HEK293 (cell line): ENCODE measurements around the gene SCAANT1.

ENCODE experiments used
- CTCF ChIA-PET: fragments of 350-600 bp; formaldehyde crosslinking; extraction: SDS; loops from one replicate; lab custom pipeline; 2021; ENCODE audit warnings: antibody characterized with exemption; lab: Yijun Ruan, JAX
- POLR2A ChIA-PET: fragments of 300-600 bp; formaldehyde crosslinking; extraction: SDS; loops from one replicate; lab custom pipeline; 2020; ENCODE audit warnings: antibody characterized with exemption, inconsistent platforms; lab: Yijun Ruan, JAX
- H3K27ac ChIP-seq: fragments of 200-500 bp; sonication (Bioruptor generic); 2 replicates; pipeline ENCODE4 v1.5.1; 2014; ENCODE audit warnings: low read depth, low read length, control low read depth, inconsistent platforms; ENCODE audit errors: extremely low read depth
- H3K36me3 ChIP-seq, 2 experiments: fragments of 200-500 bp in 1 of 2; sonication (Bioruptor generic) in 1 of 2; 1 replicate in 1 of 2; 2 replicates in 1 of 2; pipeline ENCODE4 v1.5.1; 2014 to 2017; ENCODE audit warnings: inconsistent platforms in 2 of 2, low read length in 2 of 2; ENCODE audit not compliant: control insufficient read depth in 2 of 2, insufficient read depth in 1 of 2
- H3K4me1 ChIP-seq: fragments of 200-500 bp; sonication (Bioruptor generic); 2 replicates; pipeline ENCODE4 v1.5.1; 2014; ENCODE audit warnings: mild to moderate bottlenecking, low read length, inconsistent platforms; ENCODE audit not compliant: control insufficient read depth, insufficient read depth
- H3K4me3 ChIP-seq: 2 replicates; pipeline ENCODE4 v1.5.1; 2011; ENCODE audit warnings: low read depth, mild to moderate bottlenecking, control low read depth, low read length, moderate library complexity
- H3K9me3 ChIP-seq: fragments of 200-500 bp; sonication (Bioruptor generic); 2 replicates; pipeline ENCODE4 v1.5.1; 2014; ENCODE audit warnings: low read depth, low read length, inconsistent platforms; ENCODE audit not compliant: control insufficient read depth, insufficient read depth
- GLIS1 ChIP-seq: fragments of 450-650 bp; formaldehyde crosslinking; IDR thresholded peaks from 2 replicates; pipeline ENCODE4 v1.5.1; 2016; ENCODE audit warnings: missing biosample characterization, missing genetic modification characterization
- GLIS2 ChIP-seq: fragments of 450-650 bp; formaldehyde crosslinking; IDR thresholded peaks from 2 replicates; pipeline ENCODE4 v1.5.1; 2016; ENCODE audit warnings: missing biosample characterization, missing genetic modification characterization
- HOXA7 ChIP-seq: sonication (generic); formaldehyde crosslinking; IDR thresholded peaks from 2 replicates; pipeline ENCODE4 v1.8.1; 2022; ENCODE audit warnings: missing genetic modification reagents, borderline replicate concordance
- KLF16 ChIP-seq: fragments of 450-650 bp; formaldehyde crosslinking; IDR thresholded peaks from 2 replicates; pipeline ENCODE4 v1.5.1; 2017; ENCODE audit warnings: missing biosample characterization, missing genetic modification characterization
- KLF8 ChIP-seq: fragments of 450-650 bp; formaldehyde crosslinking; IDR thresholded peaks from 2 replicates; pipeline ENCODE4 v1.5.1; 2016; ENCODE audit warnings: missing biosample characterization, missing genetic modification characterization
- OSR2 ChIP-seq: fragments of 450-650 bp; formaldehyde crosslinking; IDR thresholded peaks from 2 replicates; pipeline ENCODE4 v1.5.1; 2016; ENCODE audit warnings: missing biosample characterization, missing genetic modification characterization
- SP3 ChIP-seq: fragments of 450-650 bp; formaldehyde crosslinking; IDR thresholded peaks from 2 replicates; pipeline ENCODE4 v1.5.1; 2016; ENCODE audit warnings: missing biosample characterization, missing genetic modification characterization
- YY1 ChIP-seq: fragments of 450-650 bp; formaldehyde crosslinking; IDR thresholded peaks from 2 replicates; pipeline ENCODE4 v1.5.1; 2018; ENCODE audit warnings: missing biosample characterization, missing genetic modification characterization
- ZBTB17 ChIP-seq: fragments of 450-650 bp; formaldehyde crosslinking; IDR thresholded peaks from 2 replicates; pipeline ENCODE4 v1.5.1; 2016; ENCODE audit warnings: missing biosample characterization, missing genetic modification characterization
- ZBTB21 ChIP-seq: fragments of 450-650 bp; formaldehyde crosslinking; IDR thresholded peaks from 2 replicates; pipeline ENCODE4 v1.5.1; 2017; ENCODE audit warnings: missing biosample characterization, missing genetic modification characterization
- ZBTB26 ChIP-seq: fragments of 450-650 bp; formaldehyde crosslinking; optimal IDR thresholded peaks from 2 replicates; pipeline ENCODE3; 2016; ENCODE audit warnings: missing biosample characterization, mild to moderate bottlenecking, missing genetic modification characterization
- ZBTB44 ChIP-seq: fragments of 450-650 bp; IDR thresholded peaks from 2 replicates; pipeline ENCODE4 v1.5.1; 2018; ENCODE audit warnings: missing biosample characterization, mild to moderate bottlenecking, missing genetic modification characterization
- ZBTB8A ChIP-seq: fragments of 450-650 bp; formaldehyde crosslinking; IDR thresholded peaks from 2 replicates; pipeline ENCODE4 v1.5.1; 2016; ENCODE audit warnings: missing biosample characterization, missing genetic modification characterization
- ZFP41 ChIP-seq: fragments of 450-650 bp; formaldehyde crosslinking; IDR thresholded peaks from 2 replicates; pipeline ENCODE4 v1.5.1; 2016; ENCODE audit warnings: missing biosample characterization, missing genetic modification characterization, borderline replicate concordance
- ZIC2 ChIP-seq: fragments of 450-650 bp; formaldehyde crosslinking; IDR thresholded peaks from 2 replicates; pipeline ENCODE4 v1.5.1; 2016; ENCODE audit warnings: missing biosample characterization, missing genetic modification characterization
- ZNF133 ChIP-seq: fragments of 450-650 bp; formaldehyde crosslinking; IDR thresholded peaks from 2 replicates; pipeline ENCODE4 v1.5.1; 2016; ENCODE audit warnings: missing biosample characterization, missing genetic modification characterization
- ZNF26 ChIP-seq: fragments of 450-650 bp; formaldehyde crosslinking; IDR thresholded peaks from 2 replicates; pipeline ENCODE4 v1.5.1; 2016; ENCODE audit warnings: missing biosample characterization, missing genetic modification characterization
- ZNF560 ChIP-seq: fragments of 450-650 bp; formaldehyde crosslinking; IDR thresholded peaks from 2 replicates; pipeline ENCODE4 v1.5.1; 2017; ENCODE audit warnings: missing biosample characterization, missing genetic modification characterization, borderline replicate concordance
- ZNF596 ChIP-seq: fragments of 450-650 bp; IDR thresholded peaks from 2 replicates; pipeline ENCODE4 v1.5.0; 2018; ENCODE audit warnings: missing biosample characterization, mild to moderate bottlenecking, missing genetic modification characterization, moderate library complexity
- ZNF629 ChIP-seq: fragments of 450-650 bp; formaldehyde crosslinking; IDR thresholded peaks from 2 replicates; pipeline ENCODE4 v1.5.1; 2017; ENCODE audit warnings: missing biosample characterization, missing genetic modification characterization
- ZNF660 ChIP-seq: fragments of 450-650 bp; IDR thresholded peaks from 2 replicates; pipeline ENCODE4 v1.5.1; 2018; ENCODE audit warnings: missing biosample characterization, mild to moderate bottlenecking, missing genetic modification characterization
- ZNF701 ChIP-seq: fragments of 450-650 bp; formaldehyde crosslinking; IDR thresholded peaks from 2 replicates; pipeline ENCODE4 v1.5.1; 2016; ENCODE audit warnings: missing biosample characterization, missing genetic modification characterization
- ZNF777 ChIP-seq: fragments of 450-650 bp; formaldehyde crosslinking; IDR thresholded peaks from 2 replicates; pipeline ENCODE4 v1.5.1; 2017; ENCODE audit warnings: missing biosample characterization, missing genetic modification characterization, borderline replicate concordance
- TF ChIP-seq, protein P1 (sequence below): fragments of 450-650 bp; formaldehyde crosslinking; IDR thresholded peaks from 2 replicates; pipeline ENCODE4 v1.5.1; 2016; ENCODE audit warnings: missing biosample characterization, missing genetic modification characterization
- TF ChIP-seq, protein P2 (sequence below): fragments of 450-650 bp; formaldehyde crosslinking; IDR thresholded peaks from 2 replicates; pipeline ENCODE4 v1.5.1; 2017; ENCODE audit warnings: missing biosample characterization, missing genetic modification characterization
- TF ChIP-seq, protein P3 (sequence below): fragments of 450-650 bp; formaldehyde crosslinking; IDR thresholded peaks from 2 replicates; pipeline ENCODE4 v1.5.1; 2017; ENCODE audit warnings: missing biosample characterization, missing genetic modification characterization

SCAANT1 gene

GRCh38 chr3:63911873-63912767, at the start of gene SCAANT1:
Gene SCAANT1 (minus strand): TSS chr3:63912383.
- Histone ChIP-seq H3K36me3 (peaks cover 6 to 20% of the 10 kb centered on the region in 2 experiments), H3K4me3 (peak within 1 kb of the TSS; percentile 66), H3K27ac (peak within 1 kb of the TSS; percentile 91), H3K4me1 (no peaks in the 10 kb centered on the region; the same call in 1 of the 2 replicates), H3K9me3 (no peaks in the 10 kb centered on the region)
- ChIA-PET CTCF (interaction anchor here (0.6 kb wide), 1 partner anchor 573 kb away, joined by 3 read pairs; no protein-coding TSS in a partner anchor), POLR2A (interaction anchor here (0.6 to 1.2 kb wide), 5 partner anchors 10 to 96 kb away, joined by 3 to 5 read pairs (median 3); partner anchors contain the start of genes ATXN7 and THOC7)
- TF ChIP-seq ZNF26 (tag by site-specific recombination): no peak
- no peak for TF ChIP-seq ZBTB8A (tag by site-specific recombination)
- TF ChIP-seq ZIC2 (tag by site-specific recombination): peak; percentile 39; the same call in 1 of the 2 replicates
- TF ChIP-seq ZNF777: no peak
- TF ChIP-seq ZNF660 (tag by site-specific recombination): 0 out of 2 replicates have a peak, but pooled peaks have one; percentile 49
- no peak for TF ChIP-seq ZNF560 (tag by site-specific recombination)
- peak; percentile 84 for TF ChIP-seq GLIS2
- peak; percentile 49 for TF ChIP-seq SP3 (tag by site-specific recombination)
- TF ChIP-seq ZBTB26 (tag by site-specific recombination): peak; percentile 74
- TF ChIP-seq ZNF133 (tag by site-specific recombination): no peak
- TF ChIP-seq ZBTB17 (tag by site-specific recombination): no peak
- TF ChIP-seq, protein P1, sequence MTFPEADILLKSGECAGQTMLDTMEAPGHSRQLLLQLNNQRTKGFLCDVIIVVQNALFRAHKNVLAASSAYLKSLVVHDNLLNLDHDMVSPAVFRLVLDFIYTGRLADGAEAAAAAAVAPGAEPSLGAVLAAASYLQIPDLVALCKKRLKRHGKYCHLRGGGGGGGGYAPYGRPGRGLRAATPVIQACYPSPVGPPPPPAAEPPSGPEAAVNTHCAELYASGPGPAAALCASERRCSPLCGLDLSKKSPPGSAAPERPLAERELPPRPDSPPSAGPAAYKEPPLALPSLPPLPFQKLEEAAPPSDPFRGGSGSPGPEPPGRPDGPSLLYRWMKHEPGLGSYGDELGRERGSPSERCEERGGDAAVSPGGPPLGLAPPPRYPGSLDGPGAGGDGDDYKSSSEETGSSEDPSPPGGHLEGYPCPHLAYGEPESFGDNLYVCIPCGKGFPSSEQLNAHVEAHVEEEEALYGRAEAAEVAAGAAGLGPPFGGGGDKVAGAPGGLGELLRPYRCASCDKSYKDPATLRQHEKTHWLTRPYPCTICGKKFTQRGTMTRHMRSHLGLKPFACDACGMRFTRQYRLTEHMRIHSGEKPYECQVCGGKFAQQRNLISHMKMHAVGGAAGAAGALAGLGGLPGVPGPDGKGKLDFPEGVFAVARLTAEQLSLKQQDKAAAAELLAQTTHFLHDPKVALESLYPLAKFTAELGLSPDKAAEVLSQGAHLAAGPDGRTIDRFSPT (tag by site-specific recombination): peak; percentile 92
- 0 out of 2 replicates have a peak, but pooled peaks have one; percentile 19 for TF ChIP-seq KLF16 (tag by site-specific recombination)
- 0 out of 2 replicates have a peak, but pooled peaks have one; percentile 26 for TF ChIP-seq KLF8 (tag by site-specific recombination)
- TF ChIP-seq GLIS1 (tag by site-specific recombination): peak; percentile 19; the same call in 1 of the 2 replicates
- TF ChIP-seq YY1 (tag by site-specific recombination): no peak
- TF ChIP-seq, protein P2, sequence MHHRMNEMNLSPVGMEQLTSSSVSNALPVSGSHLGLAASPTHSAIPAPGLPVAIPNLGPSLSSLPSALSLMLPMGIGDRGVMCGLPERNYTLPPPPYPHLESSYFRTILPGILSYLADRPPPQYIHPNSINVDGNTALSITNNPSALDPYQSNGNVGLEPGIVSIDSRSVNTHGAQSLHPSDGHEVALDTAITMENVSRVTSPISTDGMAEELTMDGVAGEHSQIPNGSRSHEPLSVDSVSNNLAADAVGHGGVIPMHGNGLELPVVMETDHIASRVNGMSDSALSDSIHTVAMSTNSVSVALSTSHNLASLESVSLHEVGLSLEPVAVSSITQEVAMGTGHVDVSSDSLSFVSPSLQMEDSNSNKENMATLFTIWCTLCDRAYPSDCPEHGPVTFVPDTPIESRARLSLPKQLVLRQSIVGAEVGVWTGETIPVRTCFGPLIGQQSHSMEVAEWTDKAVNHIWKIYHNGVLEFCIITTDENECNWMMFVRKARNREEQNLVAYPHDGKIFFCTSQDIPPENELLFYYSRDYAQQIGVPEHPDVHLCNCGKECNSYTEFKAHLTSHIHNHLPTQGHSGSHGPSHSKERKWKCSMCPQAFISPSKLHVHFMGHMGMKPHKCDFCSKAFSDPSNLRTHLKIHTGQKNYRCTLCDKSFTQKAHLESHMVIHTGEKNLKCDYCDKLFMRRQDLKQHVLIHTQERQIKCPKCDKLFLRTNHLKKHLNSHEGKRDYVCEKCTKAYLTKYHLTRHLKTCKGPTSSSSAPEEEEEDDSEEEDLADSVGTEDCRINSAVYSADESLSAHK: no peak
- no peak for TF ChIP-seq ZNF701 (tag by site-specific recombination)
- no peak for TF ChIP-seq HOXA7
- peak; percentile 52; the same call in 1 of the 2 replicates for TF ChIP-seq ZBTB44 (tag by site-specific recombination)
- 0 out of 2 replicates have a peak, but pooled peaks have one; percentile 20 for TF ChIP-seq ZNF629 (tag by site-specific recombination)
- TF ChIP-seq ZBTB21: no peak
- no peak for TF ChIP-seq ZNF596 (tag by site-specific recombination)
- TF ChIP-seq ZFP41 (tag by site-specific recombination): no peak
- no peak for TF ChIP-seq OSR2 (tag by site-specific recombination)
- TF ChIP-seq, protein P3, sequence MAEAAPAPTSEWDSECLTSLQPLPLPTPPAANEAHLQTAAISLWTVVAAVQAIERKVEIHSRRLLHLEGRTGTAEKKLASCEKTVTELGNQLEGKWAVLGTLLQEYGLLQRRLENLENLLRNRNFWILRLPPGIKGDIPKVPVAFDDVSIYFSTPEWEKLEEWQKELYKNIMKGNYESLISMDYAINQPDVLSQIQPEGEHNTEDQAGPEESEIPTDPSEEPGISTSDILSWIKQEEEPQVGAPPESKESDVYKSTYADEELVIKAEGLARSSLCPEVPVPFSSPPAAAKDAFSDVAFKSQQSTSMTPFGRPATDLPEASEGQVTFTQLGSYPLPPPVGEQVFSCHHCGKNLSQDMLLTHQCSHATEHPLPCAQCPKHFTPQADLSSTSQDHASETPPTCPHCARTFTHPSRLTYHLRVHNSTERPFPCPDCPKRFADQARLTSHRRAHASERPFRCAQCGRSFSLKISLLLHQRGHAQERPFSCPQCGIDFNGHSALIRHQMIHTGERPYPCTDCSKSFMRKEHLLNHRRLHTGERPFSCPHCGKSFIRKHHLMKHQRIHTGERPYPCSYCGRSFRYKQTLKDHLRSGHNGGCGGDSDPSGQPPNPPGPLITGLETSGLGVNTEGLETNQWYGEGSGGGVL (tag by site-specific recombination): peak; percentile 31; the same call in 1 of the 2 replicates
